Spinal cord (tissue), 10 donors: Measurements from ENCODE around the gene BAG1. TPM values are rescaled to one million over a fixed set of nuclear protein-coding genes. Genes with fewer than 3 reads are reported as not detected.

Experiments
- DNase-seq, 6 donors: peaks; one replicate each; pipeline versions ENCODE4 v3.0.0 to v3.0.0-alpha.2; 2013 to 2015; ENCODE audit warnings: low spot score in 6 of 6, low read depth in 4 of 6
- H3K27ac ChIP-seq: one replicate; pipeline ENCODE4 v1.5.1; 2013; ENCODE audit warnings: low read depth, low read length, control low read depth
- H3K27me3 ChIP-seq: one replicate; pipeline ENCODE4 v1.6.1; 2013; ENCODE audit warnings: low read length; ENCODE audit not compliant: control insufficient read depth, insufficient read depth
- H3K36me3 ChIP-seq: one replicate; pipeline ENCODE4 v1.6.1; 2013; ENCODE audit warnings: low read length; ENCODE audit not compliant: control insufficient read depth, insufficient read depth
- H3K4me1 ChIP-seq: one replicate; pipeline ENCODE4 v1.6.1; 2013; ENCODE audit warnings: low read length; ENCODE audit not compliant: control insufficient read depth, insufficient read depth
- H3K4me3 ChIP-seq: one replicate; pipeline ENCODE4 v1.5.1; 2013; ENCODE audit warnings: low read depth, low read length, control low read depth
- H3K9me3 ChIP-seq: one replicate; pipeline ENCODE4 v1.6.1; 2013; ENCODE audit warnings: low read length; ENCODE audit not compliant: control insufficient read depth, insufficient read depth
- WGBS: methylation state at CpG from one replicate; pipeline ENCODE4 v1.1.5; 2013; ENCODE audit warnings: missing lambda C conversion rate; ENCODE audit not compliant: insufficient coverage; 5-methylcytosine and 5-hydroxymethylcytosine counted together
- long read RNA-seq, 4 donors: transcript quantifications; one replicate each; lab custom pipeline, GENCODE V29; 2026
- polyA plus RNA-seq, 2 donors: library from polyadenylated mRNA; unstranded; fragments of 120-200 nt; gene quantifications; one replicate each; pipeline ENCODE4 v1.2.1, GENCODE V29; 2013; ENCODE audit not compliant: insufficient read length in 2 of 2
- total RNA-seq, 2 donors: library from RNA; depleted of rRNA in 1 of 2; stranded (reverse); fragments of 120-200 nt in 1 of 2; fragments of >200 nt in 1 of 2; gene quantifications; one replicate each; pipeline versions ENCODE4 v1.2.3 to v1.2.4, GENCODE V29; 2013 to 2014
- donor health status: healthy.

BAG1 gene
- total RNA-seq, result 10 to 100 TPM; 39.0 to 58.6 TPM
- polyA plus RNA-seq, result 100 to 1,000 TPM; 101 to 111 TPM
- long read RNA-seq, donor 1, transcript BAG1-210 (7 exons, 3,786 nt), result major isoform, 52 of 448 reads
- long read RNA-seq, donor 1, transcript BAG1-201 (4 exons, 1,977 nt), result minor isoform, 11 of 448 reads
- long read RNA-seq, donor 1, partial matches to known transcripts, result 385 of 448 reads
- long read RNA-seq, donor 1, other reads (novel, unspliced or antisense), result 0 of 448 reads
- long read RNA-seq, donor 2, transcript BAG1-210 (7 exons, 3,786 nt), result major isoform, 11 of 21 reads
- long read RNA-seq, donor 2, partial matches to known transcripts, result 7 of 21 reads
- long read RNA-seq, donor 2, other reads (novel, unspliced or antisense), result 0 of 21 reads
- long read RNA-seq, donor 3, transcript BAG1-201 (4 exons, 1,977 nt), result minor isoform, 5 of 41 reads
- long read RNA-seq, donor 3, transcript BAG1-210 (7 exons, 3,786 nt), result major isoform, 25 of 41 reads
- long read RNA-seq, donor 3, partial matches to known transcripts, result 11 of 41 reads
- long read RNA-seq, donor 3, other reads (novel, unspliced or antisense), result 0 of 41 reads
- long read RNA-seq, donor 4, transcript BAG1-210 (7 exons, 3,786 nt), result major isoform, 43 of 69 reads
- long read RNA-seq, donor 4, transcript BAG1-201 (4 exons, 1,977 nt), result minor isoform, 21 of 69 reads
- long read RNA-seq, donor 4, partial matches to known transcripts, result 5 of 69 reads
- long read RNA-seq, donor 4, other reads (novel, unspliced or antisense), result 0 of 69 reads

DNA sequence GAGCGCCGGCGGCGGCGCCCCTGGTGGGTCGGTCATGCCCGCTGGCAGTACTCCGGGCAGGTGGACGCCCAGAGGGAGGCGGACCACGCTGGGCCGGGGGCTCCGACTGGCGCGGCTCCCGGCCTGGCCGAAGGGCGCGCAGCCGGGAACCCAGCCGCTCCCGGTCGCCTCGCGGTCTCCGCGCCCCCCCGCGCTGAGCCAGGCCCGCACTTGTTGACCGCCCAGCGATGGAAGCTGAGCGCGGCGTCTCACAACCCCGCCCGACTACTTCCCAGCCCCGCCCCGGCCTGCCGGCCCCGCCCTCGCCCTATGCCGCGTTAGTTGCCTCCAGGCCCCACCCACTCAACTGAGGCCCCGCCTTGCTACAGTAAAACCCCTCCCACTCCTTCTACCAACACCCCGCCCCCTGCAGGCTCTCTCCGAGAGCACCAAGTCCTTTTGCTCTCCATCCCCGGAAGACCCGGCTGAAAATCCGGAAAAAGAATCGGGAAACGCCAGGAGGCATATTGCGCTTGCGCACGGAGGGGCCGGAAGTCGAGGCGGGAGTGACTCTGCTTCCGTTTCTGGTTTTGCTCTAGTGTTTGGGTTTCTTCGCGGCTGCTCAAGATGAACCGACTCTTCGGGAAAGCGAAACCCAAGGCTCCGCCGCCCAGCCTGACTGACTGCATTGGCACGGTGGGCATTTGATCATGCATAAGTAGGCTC lies at the start of gene BAG1, which contains the start of gene CHMP5:
Gene BAG1 (minus strand): TSS at position 236 of the 705 bp plus-strand sequence.
Gene CHMP5 (plus strand): TSS at position 577 of the 705 bp plus-strand sequence. CDS start 30 bp downstream, at position 607.
- H3K36me3 ChIP-seq, result peaks cover 20% of the 10 kb centered on the region
- peaks cover 23% of the 10 kb centered on the region for H3K4me1 ChIP-seq
- no peaks in the 10 kb centered on the region for H3K9me3 ChIP-seq

DNA sequence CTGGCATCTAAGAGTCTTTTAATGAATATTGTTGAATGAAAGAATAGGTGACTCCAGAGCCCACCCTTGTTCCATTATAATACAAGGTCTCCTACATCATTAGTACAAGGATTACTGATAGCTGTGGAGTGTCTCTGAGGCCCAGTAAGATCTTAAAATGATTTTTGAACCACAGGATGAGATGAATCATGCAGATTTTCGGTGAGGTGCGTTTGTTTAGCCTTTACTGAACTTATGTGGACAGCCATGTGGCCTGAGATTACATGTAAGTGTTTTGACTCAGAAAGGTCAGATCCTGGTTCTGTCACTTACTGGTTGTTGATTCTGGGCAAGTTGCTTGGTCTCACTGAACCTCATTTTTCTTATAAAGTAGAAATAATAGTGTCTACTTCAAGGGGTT lies 47.4 kb upstream of the BAG1 start:
- 95% methylated on average over 2 of the region's 2 CpGs for WGBS
- Histone ChIP-seq H3K9me3 (no peaks in the 10 kb centered on the region), H3K4me3 (no peak overlapping the region), H3K36me3 (peaks cover 54% of the 10 kb centered on the region), H3K27ac (no peak overlapping the region), H3K4me1 (no peaks in the 10 kb centered on the region), H3K27me3 (no peaks in the 10 kb centered on the region)
- DNase-seq, result no peak

More for the DNA sequence above, at the start of gene BAG1, which contains the start of gene CHMP5:
- Histone ChIP-seq H3K27ac (peak within 1 kb of the TSS; percentile 51), H3K27me3 (no peaks in the 10 kb centered on the region), H3K4me3 (peak within 1 kb of the TSS; percentile 90)
- under 1% methylated on average over 67 of the region's 67 CpGs for WGBS
- peak; percentile 87 to 100 (median 98) for DNase-seq

DNA sequence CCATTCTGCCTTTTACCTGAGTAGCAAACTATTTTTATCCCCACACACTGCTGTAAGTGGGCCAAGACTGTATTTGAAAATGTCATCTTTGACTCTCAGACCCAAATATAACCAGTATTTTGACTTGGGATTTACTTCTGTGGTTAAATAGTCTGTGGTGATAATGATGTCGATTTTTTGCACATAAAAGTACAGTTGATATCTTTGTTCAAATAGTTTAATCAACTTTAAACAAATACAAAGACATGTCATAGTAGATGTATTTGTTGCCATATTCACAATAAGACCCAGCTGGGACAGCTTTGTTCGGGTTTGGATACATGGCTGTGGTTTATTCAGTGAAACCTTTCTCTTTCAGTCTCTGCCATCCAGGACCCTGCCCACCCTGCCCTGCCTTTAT lies 46.2 kb upstream of the BAG1 start:
- no CpG with 5 or more reads among the region's 2 CpGs for WGBS
- Histone ChIP-seq H3K27ac (no peak overlapping the region), H3K4me3 (no peak overlapping the region), H3K9me3 (no peaks in the 10 kb centered on the region), H3K36me3 (peaks cover 55% of the 10 kb centered on the region), H3K4me1 (no peaks in the 10 kb centered on the region), H3K27me3 (no peaks in the 10 kb centered on the region)
- DNase-seq, result no peak

DNA sequence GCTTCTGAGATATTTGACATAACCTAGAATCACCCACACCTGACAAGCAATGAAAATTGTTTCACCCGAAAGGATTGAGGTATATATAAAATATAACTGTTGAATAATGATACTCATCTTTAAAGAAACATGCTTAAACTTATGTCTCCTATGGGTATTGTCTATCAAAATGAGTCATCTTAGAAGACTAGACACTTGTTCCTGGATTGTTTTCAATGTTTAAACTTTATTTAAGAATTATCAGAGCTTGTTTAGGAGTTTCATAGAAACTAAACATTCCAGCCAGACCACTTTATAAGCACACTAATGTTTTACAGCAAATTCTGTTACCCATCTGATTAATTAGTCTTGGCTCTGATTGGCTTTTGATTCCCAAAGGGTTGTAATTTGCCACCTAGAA lies 45.4 kb upstream of the BAG1 start:
- DNase-seq, result no peak
- peaks cover 52% of the 10 kb centered on the region for H3K36me3 ChIP-seq
- no peaks in the 10 kb centered on the region for H3K27me3 ChIP-seq
- WGBS, result no CpG with 5 or more reads among the region's 1 CpG
- H3K4me1 ChIP-seq, result no peaks in the 10 kb centered on the region
- no peaks in the 10 kb centered on the region for H3K9me3 ChIP-seq
- no peak overlapping the region for H3K4me3 ChIP-seq
- no peak overlapping the region for H3K27ac ChIP-seq

DNA sequence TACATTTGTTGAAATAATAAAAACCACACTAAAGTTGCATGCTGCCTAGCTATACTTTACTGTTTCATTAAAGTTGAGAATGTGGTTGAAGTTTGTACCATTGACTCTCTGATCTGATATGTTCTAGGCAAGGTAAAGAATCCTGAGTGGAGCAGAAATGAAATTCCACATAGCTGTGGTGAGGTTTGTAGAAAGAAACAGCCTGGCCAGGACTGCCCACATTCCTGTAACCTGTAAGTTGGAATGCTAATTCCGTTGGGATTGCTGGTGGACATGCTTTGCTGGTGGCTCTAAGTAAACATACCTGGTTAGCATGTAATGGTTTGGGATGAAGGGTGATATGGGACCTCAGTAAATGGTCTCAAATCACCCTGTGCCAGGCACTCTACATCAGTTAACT lies 42.6 kb upstream of the BAG1 start:
- Histone ChIP-seq H3K4me3 (no peak overlapping the region), H3K36me3 (peaks cover 45% of the 10 kb centered on the region), H3K4me1 (no peaks in the 10 kb centered on the region), H3K27ac (no peak overlapping the region), H3K27me3 (no peaks in the 10 kb centered on the region), H3K9me3 (no peaks in the 10 kb centered on the region)
- DNase-seq, result no peak
- WGBS, result no CpG with 5 or more reads among the region's 1 CpG

DNA sequence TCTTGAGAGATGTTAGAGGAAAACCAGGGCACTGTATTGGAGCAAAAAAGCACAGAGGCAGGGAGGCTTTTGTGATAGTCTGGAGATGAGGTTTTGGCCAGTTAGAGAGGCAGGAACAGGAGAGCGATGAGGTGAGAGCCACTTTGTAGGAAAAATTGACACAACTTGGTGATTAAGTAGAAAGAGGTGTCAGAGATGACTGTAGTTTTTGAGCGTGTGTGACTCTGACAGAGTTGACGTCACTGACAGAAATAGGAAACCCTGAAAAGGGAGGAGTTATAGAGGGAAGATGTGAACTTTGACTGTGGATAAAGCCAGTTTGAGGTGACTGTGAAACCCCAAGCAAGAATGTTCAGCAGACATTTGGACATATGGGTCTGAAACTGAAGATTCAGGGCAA lies 41.5 kb upstream of the BAG1 start:
- no peaks in the 10 kb centered on the region for H3K4me1 ChIP-seq
- no peaks in the 10 kb centered on the region for H3K9me3 ChIP-seq
- no peak for DNase-seq
- no peaks in the 10 kb centered on the region for H3K27me3 ChIP-seq
- no peak overlapping the region for H3K4me3 ChIP-seq
- peaks cover 43% of the 10 kb centered on the region for H3K36me3 ChIP-seq
- no peak overlapping the region for H3K27ac ChIP-seq
- 95% methylated on average over 3 of the region's 3 CpGs for WGBS

DNA sequence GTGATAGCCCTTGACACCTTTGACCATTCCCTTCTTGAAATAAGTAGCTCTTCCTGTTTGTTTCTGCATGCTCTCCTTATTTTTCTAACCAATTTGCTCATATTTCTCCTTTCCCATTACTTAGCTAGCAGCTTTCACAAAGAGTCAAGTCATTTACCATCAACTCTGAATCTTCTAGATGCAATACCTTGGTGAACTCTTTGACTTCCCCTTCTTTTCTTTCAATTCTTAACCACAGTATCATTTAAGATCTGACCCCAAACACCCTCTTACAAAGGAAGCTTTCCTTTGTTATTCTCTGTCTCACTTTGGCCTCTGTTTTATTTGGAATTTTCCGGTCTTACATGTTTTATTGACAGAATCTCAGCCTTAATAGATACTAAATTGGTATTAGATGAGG lies 39.9 kb upstream of the BAG1 start:
- WGBS, result no CpG with 5 or more reads among the region's 1 CpG
- Histone ChIP-seq H3K27ac (no peak overlapping the region), H3K36me3 (peaks cover 46% of the 10 kb centered on the region), H3K4me1 (no peaks in the 10 kb centered on the region), H3K4me3 (no peak overlapping the region), H3K9me3 (no peaks in the 10 kb centered on the region), H3K27me3 (no peaks in the 10 kb centered on the region)
- DNase-seq, result no peak

DNA sequence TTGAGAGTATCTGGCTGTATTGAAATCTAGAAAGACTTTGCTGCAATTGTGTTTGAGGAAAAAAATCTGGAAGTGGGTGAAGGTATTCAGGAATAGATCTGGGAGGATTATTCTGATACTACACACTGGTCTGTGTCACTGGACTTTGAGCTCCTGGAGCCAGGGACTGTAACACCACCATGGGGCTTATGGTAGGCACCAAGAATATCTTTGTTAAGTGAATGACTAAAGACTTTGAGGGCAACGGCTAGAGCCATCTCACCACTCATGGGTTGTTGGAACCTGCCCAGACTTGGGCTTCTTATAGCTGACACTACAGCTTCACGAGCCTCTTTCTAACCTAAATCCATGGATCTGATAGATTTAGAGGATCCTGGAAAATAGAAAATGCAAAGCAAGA lies 36.0 kb upstream of the BAG1 start:
- Histone ChIP-seq H3K36me3 (peaks cover 47% of the 10 kb centered on the region), H3K9me3 (no peaks in the 10 kb centered on the region), H3K27me3 (no peaks in the 10 kb centered on the region), H3K27ac (no peak overlapping the region), H3K4me3 (no peak overlapping the region), H3K4me1 (no peaks in the 10 kb centered on the region)
- no CpG with 5 or more reads among the region's 2 CpGs for whole genome bisulfite sequencing
- no peak for DNase-seq

DNA sequence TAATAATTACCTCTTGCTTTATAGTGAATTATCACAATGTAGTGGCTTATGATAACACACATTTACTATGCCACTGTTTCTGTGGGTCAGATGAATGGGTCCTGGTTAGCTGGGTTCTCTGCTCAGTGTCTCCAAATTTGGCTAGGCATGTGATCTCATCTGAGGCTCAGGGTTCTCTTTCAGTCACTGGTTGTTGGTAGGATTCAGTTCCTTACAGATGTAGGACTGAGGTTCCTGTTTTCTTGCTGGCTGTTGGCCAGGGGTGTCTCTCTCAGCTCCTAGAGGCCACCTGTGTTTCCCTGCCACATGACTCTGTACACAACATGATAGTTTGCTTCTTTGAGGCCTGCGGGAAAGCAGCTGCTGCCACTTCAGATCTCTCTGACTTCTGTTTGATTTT lies 32.9 kb upstream of the BAG1 start:
- DNase-seq, result peak in 1 of 6 donors; percentile 16
- Histone ChIP-seq H3K9me3 (no peaks in the 10 kb centered on the region), H3K4me3 (no peak overlapping the region), H3K36me3 (peaks cover 34% of the 10 kb centered on the region), H3K27ac (no peak overlapping the region), H3K4me1 (no peaks in the 10 kb centered on the region), H3K27me3 (no peaks in the 10 kb centered on the region)
- no CpG with 5 or more reads among the region's 1 CpG for WGBS
